ENCODE results near the gene ZSCAN29. TPM values are rescaled to one million over a fixed set of nuclear protein-coding genes. Genes with fewer than 3 reads are reported as not detected.

The ZSCAN29 gene
- total and polyA plus RNA-seq, 2 of the 13 experiments (the other 11 are each of a cell fraction or from before 2014, with no cell fraction given) = 8.3 to 27.4 TPM

- TF ChIP-seq DZIP1 (CRISPR knock-in tag; IDR thresholded peaks at IDR 0.05) = no peak
- TF ChIP-seq YEATS4 (CRISPR knock-in tag; IDR thresholded peaks at IDR 0.05; ENCODE audit: borderline replicate concordance) = peak; percentile 90
- no peak for TF ChIP-seq ZBTB44 (CRISPR knock-in tag; IDR thresholded peaks at IDR 0.05)
- TF ChIP-seq ZNF124 (CRISPR knock-in tag; IDR thresholded peaks at IDR 0.05) = no peak
- TF ChIP-seq STAT5B (CRISPR knock-in tag; IDR thresholded peaks at IDR 0.05) = peak; percentile 32; the same call in 1 of the 2 replicates
- peak; percentile 72 for TF ChIP-seq ZBTB40 (IDR thresholded peaks at IDR 0.05)
- TF ChIP-seq ZBTB40 (CRISPR knock-in tag; IDR thresholded peaks at IDR 0.05) = no peak; the same call in 1 of the 2 replicates
- TF ChIP-seq RBM39 (IDR thresholded peaks at IDR 0.05; ENCODE audit: low read depth, low read length, poor library complexity, severe bottlenecking) = no peak
- TF ChIP-seq ZNF329 (CRISPR knock-in tag; IDR thresholded peaks at IDR 0.05; ENCODE audit: low read depth) = no peak
- peak; percentile 18; the same call in 1 of the 2 replicates for TF ChIP-seq ZNF878 (CRISPR knock-in tag; IDR thresholded peaks at IDR 0.05)
- peak; percentile 80 for TF ChIP-seq ERF (CRISPR knock-in tag; IDR thresholded peaks at IDR 0.05)
- peak; percentile 95 for TF ChIP-seq FOXC1 (CRISPR knock-in tag; IDR thresholded peaks at IDR 0.05; ENCODE audit: borderline replicate concordance)
- TF ChIP-seq ETS1 (CRISPR knock-in tag; IDR thresholded peaks at IDR 0.05) = no peak
Measured at GRCh38 chr15:43329960-43330779, 40.7 kb downstream of the ZSCAN29 start, which contains the start of gene LCMT2 (continued).

Data from HepG2 (cell line).